Fibroblast of gingiva (primary cell): ENCODE measurements around the gene TENT5A.
A peak's percentile ranks its signal among the peaks of the same experiment; 100 is the strongest.

Source experiments
- DNase-seq: peaks from one replicate; pipeline ENCODE4 v3.0.0-alpha.2; 2011; ENCODE audit warnings: low read depth

Gene TENT5A

DNA sequence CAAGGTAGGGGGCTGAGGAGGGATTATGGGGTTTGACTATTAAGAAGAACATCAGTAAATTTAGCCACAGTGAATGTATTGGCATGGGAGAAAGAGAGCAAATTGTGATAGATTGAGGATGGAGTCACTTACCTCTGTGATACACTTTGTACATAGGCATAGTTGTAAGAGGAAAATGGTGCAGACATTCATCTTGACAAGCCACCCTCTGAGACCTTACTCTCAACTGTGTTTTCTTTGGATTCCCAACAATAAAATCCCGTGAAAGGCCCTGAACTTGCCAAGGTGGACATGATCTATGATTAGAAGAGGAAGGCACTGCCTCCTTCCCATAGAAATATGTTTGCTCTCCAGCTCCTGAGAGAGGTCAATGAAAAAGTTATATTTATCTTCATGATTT lies 18.6 kb upstream of the TENT5A start:
- DNase-seq, result no peak

DNA sequence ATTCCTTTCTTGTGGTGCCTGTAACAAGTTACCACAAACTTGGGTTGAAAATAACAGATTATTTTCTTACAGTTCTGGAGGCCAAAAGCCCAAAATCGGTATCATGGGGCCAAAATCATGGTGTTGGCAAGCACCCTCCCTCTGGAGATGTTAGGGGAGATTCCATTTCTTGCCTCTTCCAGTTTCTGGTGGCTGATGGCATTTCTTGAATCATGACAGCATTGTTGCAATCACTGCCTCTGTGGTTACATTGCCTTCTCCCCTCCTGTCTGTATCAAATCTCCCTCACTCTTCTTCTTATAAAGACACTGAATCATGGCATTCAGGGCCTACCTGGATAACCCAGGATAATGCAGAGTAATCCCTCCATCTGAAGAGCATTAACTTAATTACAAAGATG lies 17.9 kb upstream of the TENT5A start:
- no peak for DNase-seq

DNA sequence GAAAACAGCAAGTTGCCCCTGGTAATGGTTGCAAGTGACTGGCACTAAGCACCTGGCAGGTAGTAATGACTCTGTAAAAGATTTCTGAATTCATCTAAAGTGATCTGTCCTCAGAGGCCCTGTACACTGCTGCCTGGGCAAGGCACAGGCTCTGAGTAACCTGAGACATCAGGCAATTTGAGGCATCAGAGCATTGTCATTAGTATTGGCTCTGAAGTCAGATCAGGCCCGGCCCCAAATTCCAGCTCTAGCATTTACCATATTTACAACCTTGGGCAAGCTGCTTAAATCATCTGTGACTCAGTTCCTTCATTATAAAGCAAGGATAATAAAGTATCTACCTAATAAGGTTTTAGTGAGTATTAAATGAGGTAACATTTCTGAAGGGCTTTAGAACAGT lies 17.3 kb upstream of the TENT5A start:
- peak; percentile 72 for DNase-seq

DNA sequence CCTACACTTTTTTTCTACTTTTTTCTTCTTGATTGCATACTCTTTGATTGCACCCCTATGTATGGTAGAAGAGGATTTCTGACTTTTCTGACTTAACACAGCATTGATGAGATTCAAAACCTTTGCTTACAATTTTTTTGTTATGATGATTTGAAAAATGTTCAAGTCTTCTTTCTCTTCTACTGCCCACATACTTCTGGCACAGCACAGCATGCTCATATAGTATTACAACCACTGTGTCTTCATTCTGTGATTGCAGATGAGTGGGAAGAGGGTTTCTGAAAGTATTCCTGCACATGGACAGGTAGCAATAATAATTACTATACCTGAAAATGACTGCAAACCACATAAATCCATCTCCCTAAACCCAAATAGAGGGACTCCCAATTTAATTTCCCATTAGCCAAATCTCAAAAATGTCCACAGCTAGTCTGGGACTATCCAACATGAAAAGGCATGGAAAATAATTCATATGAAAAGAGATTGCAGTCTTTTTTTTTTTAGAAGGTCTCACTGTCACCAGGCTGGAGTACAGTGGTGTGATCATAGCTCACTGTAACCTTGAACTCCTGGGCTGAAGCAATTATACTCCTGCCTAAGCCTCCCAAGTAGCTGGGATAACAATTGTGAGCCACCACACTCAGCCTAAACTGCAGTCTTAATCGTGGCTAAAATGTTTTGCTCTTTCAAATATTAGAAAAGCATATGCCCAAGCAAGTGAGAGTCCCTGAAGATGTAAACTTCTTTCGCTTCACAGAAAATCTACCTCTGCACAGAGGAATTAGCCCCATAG lies 15.9 kb upstream of the TENT5A start:
- peak; percentile 75 for DNase-seq

DNA sequence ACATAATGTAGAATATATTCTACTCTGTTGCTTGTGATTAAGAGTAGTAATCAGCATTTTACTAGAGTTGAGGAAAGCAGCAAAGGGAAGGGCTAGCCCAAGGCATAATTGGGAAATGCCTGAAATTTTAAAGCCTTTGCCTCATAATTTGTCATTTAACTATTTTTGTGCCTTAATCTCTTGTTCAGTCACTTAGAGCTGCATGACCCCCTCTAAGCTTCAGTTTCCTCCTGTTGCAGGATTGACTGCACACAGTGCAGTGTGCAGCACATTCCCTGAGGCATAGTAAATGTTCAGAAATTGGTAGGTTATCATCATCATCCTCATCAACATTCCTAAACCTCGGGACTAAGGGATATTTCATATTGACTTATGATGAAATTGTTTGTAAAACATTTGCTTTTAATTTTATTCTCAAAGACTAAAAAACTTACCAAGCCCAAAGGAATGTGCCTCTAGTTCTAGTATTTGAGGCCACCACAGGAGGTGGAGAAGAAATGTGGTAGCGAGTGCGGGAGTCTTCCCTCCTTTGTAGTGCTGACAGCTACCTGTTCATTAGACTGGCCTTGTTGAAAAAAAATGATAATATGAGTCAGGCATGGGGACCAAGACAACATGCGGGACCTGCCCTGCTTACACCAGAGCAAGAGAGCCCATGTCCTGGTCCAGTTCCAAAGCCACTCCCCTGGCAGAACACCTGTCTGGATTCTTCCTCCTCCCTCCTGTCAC lies 14.8 kb upstream of the TENT5A start:
- peak; percentile 87 for DNase-seq

DNA sequence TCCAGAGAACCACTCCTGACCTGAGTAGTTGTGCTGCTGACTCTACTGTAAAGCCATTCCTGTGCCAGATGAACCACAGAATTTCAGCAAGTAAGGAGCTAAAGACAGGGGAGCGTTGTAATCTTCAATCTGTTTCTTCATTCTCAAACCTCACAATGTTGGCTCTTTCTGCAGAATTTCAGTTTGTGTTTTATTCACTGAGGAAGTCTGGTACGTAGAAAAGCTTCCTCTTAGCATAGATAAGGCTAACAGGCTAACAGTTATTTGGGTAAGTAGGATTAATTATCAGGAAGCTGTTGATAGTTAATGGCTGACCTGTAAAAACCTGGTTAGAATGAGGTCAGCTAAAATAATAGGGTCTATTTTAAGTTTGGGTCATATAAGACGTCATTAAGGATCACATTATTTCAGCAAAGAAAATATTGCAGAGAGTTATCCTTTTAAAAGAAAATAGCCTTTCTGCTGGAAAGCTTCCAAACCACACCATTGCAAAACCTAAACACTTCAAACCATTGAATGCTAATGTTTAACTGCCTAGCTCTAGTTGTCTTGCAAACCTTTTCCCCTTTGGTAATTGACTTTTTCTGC lies 14.1 kb upstream of the TENT5A start:
- peak; percentile 92 for DNase-seq

DNA sequence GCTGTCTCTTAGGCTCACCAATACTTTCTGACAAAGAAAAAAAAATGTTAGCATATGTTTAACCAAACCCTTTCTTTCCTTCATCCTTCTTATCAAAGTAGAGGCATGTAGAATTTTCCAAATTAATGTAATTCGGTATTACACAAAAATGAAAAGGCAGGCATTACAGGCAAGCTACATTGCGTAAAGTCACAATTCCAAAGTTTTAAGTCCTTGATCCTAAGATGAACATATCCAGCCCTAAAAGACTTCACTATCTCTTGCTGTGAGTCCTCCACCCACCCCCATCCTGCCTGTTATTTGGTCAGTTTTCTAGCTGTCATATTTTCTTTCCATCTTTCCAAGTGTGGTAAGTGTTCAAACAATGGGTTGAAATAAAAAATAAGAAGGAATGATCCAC lies 12.1 kb upstream of the TENT5A start:
- DNase-seq, result no peak

DNA sequence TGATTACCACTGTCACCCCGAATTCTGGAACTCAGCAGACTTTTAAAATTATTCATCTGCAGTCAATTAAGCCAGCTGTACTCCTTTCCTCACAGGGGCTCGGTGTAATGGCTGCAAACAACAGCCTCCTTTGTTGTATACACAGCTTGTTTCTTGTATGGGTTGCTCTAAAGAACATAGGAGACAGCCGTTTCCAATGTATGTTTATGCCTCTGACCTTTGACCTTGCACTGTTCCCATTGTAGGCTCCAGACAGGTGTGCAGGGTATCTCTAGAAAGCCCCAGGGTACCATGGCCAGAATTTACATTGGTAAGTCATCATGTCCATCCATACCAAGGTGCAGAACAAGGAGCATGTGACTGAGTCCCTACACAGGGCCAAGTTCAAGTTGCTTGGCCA lies 11.5 kb upstream of the TENT5A start:
- no peak for DNase-seq

DNA sequence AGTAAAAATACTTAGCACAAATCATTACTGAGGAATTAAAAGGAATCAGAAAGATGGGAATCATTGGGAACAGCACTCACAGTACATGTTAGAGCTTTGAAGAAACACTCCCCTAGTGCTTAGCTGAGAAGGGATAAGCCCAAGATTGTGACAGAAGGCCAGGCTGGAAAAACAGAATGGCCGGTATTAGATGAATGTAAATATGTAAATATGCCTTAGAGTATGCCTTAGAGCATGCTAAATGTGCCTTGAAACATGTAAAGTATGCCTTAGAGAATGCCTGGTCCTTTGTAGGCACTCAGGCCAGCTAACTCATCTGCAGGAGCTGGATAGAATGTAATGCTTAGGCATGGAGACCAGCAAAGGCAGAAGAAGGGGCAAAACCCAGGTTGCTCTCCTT lies 10.6 kb upstream of the TENT5A start:
- no peak for DNase-seq

DNA sequence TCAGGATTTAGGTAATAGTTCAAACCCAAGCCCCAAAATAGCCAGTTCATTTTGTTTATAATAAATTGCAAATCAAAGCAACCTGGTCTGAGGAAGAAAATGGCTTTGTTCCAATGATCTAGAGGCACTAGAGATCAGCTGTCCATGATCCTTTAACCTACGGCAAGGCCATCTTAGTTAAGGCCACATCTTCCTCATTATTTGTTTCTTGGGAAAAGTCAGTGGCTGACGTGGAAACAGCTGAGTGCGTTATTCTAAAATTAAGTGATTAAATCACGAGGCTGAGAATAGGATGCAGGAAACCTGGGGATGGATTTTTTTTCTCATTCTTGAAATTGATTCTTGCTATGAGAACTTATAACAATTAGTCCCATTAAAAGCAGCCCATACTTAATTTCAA lies 10.1 kb upstream of the TENT5A start:
- no peak for DNase-seq

DNA sequence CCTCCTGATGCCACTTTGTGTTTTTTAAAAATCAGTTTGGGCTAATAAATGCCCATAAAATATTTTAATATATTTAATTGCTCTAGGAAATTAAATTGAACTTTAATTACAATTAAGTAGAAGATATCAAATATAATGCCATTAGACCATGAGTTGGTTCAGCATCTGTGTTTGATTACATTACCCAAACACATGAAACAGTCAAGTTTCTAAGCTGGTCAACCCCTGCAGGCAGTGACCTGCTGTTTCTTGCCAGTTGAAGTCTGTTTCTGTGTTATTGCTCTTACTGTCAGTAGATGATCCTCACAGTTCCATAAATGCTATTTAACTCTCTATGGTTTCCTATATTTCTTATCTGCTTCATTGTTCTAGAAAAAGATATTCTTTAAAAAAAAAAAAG lies 9.7 kb upstream of the TENT5A start:
- peak; percentile 73 for DNase-seq

DNA sequence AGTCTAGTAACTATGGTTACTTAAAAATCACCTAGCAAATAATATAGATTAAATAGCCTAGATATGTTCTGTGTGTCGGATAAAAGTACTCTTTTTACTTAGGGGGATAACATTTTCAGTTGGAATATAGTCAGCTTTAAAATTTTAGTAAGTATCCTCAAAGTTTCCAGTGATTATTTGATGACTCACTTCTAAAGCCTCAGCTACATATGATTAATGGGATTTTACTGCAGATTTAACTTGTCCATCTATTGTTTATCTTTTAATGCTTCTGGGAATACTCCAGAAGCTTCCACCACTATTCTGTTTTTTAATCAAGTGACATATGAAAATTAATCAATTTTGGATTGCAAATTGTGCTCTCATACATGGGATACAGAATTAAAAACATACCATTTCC lies 8.7 kb upstream of the TENT5A start:
- DNase-seq, result no peak

DNA sequence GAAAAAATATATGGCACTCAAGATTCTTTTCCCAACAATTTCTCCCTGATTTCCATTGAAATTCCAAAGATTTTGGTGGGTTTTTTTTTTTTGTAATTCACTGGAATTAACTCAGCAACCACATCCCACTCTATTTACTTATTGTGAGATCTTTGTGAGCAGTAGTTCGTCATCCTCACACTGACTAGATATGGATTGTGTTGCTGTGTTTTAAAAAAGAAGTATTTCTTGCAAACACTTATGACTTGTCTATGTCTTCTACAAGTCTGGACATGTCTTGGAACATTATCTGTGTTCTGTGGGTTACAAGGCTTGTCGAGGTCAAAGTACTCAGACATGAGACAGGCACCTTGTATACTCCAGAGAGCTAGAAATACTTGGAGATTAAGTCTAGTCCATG lies 7.3 kb upstream of the TENT5A start:
- DNase-seq, result no peak

DNA sequence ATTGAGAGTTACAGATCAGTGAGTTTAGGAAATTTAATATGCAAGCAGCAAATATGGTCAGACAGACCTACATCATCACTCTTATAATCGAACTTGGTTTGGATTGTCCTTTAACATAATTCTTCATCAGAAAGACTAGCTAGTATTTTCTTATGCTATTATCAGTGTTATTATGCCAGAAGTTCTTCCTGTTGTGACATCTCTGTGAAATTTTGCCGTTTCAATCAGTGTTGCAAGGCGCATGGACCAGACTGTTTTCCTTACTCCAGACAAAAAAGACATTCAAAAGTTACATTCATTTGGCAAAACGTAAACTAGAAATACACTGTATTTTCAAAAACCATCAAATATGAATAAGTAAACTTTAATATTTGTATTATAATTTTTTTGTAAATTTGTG lies 5.7 kb upstream of the TENT5A start:
- DNase-seq, result no peak

DNA sequence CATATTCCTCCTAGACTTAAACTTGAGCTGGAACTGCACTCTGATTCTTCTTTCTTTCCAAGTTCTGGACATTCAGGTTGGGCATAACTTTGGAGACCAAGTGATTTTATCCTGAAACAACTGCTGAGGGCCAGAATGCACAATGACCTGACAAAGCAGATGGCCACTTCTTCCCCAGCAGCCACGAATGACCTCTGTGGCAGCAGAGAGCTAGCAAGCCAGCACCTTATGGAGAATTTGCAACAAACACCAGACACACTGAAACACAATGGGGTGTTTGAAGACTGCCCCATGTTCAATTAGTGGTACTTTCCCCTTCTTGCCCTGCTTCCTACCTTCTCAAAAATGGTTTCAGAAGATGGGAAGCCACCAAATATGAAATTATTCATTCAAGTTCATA lies 4.2 kb upstream of the TENT5A start:
- no peak for DNase-seq

DNA sequence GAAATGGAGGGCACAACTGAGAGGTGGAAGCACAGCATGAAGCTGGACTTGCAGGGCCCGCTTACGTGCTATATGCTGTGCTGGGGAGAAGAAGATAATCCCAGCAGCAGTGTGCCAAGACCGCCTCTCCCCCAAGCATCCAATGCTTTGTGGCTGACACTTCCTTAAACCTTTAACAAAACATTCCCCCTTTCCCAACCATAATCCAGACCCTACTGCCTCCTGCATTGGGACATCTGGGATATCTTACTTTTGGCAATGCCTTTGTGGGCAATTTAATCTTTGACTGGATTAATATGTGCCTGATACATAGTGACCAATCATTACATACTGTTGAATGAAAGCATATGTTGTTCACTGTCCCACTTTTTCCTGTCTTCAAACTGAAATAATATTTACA lies 3.1 kb upstream of the TENT5A start:
- no peak for DNase-seq

DNA sequence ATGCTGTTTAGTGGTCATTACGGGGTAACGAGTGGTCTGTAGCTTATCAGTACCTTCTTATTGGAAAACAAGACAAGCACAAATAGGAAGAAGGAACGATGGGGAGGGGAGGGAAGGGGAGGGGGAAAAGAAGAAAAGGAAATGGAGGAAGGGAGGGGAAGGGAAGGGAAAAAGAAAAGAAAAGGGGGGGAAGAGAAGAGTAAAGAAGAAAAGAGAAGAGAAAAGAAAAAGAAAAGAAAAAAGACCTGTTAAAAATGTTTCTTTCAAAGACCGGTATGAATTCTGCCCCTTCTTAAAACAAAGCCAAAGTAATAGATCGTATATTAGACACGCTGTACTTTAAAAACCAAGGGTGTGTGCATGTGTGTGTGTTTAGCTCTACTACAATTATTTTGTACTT lies 2.4 kb upstream of the TENT5A start:
- no peak for DNase-seq

DNA sequence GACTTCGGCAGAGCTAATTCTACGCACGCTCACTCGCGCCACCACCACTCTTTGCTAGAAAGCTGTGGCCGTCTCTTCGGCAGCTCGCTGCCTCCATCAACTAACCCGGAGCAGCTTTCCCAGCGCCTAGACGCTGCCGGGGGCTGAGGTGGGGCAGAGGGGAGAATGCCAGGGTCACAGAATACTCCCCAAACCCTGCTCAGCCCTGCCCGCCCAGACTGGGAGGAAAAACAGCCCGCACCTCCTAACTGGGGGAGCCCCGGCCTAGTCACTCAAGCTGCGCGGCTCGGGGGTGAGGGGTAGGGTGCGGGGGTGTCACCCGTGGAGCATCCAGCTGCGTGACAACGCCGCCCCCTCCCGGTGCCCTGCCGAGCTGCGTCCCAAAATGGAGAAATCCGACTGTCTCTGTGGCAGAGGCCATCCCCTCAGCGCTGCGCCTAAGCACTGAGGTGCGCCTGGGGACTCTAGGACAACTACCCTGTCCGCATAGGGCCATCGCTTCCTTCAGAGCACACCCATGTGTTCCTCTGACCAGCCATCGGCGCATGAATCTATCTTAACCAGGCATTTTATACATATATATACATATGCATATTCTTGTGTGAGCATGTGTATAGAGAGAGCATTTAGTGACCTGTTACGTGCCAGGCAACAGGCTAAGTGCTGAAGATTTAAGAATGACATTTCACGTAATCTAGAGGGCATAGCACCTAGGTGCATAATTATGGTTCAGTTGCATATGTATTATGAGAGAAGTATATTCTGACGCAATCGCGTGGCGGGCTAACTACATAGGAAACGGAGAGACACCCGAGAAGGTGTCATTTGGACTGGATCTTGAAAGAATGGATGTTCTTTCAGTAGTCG lies 1.5 kb upstream of the TENT5A start:
- DNase-seq, result peak; percentile 71

DNA sequence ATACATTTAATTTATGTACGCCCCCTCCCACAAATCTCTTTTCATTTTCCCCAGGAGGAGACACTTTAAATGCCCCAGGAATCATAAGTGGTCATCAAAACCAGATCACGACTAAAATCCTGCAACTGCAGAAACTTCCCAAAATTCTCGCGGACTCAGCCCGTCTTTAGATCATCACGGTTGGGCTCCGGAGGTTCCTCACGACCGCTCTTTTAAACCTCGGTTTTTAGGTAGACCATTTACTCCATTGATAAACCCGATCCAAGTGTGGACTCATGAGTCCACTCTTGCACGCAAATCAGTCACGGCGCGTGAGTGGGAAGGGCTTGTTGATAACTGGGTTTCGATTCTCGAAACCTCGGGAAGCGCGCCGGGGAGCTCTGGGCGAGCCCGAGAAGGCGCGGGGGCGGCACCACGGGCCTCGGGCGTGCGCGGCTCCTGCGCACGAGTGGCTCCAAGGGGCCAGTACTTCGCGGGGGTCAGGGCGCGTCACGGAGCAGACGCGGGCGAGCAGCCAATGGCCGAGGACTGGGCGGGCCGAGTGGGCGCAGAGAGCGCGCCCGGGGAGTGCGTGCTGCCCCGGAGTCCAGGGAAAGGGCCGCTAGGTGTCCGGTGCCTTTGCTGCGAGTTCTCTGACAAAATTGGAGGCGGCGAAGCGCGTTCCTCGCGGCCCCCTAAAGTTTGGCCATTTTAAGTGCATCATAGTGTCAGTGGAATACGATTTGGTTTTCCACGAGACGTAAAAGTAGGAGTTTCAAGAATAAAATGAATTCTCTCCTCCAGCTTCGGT lies 635 bp upstream of the TENT5A start:
- peak; percentile 97 for DNase-seq

DNA sequence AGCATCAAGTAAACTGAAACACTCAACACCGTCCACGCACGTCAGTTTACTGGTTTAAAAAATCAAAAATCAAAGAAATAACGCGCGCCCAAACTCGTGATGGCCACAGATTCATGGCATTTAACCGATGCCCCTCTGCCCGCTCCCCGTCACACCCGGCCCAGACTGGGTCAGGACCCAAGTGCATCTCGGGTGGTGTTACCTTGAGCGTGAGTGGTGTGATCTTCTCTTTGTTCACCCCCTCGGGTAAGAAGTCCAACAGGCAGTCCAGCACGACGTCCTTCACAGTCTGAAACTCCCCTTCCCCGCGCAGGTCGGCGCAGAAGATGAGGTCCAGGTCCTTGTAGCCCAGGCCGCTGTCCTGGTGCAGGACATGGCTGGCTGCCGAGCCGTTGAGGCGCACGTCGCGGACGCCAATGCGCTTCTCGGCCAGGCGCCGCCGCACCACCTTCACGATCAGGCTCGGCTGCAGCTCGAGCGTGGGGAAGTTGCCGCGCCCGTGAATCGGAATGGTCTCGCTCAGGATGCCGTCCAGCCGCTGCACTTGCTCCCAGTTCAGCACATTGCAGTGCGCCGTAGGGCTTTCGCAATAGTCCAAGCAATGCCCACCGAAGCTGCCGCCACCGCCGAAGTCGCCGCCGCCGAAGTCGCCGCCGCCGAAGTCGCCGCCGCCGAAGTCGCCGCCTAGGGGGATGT lies 945 bp downstream of the TENT5A start:
- peak; percentile 50 for DNase-seq
